ENCODE data around the gene FAM222B.

The FAM222B gene

DNA sequence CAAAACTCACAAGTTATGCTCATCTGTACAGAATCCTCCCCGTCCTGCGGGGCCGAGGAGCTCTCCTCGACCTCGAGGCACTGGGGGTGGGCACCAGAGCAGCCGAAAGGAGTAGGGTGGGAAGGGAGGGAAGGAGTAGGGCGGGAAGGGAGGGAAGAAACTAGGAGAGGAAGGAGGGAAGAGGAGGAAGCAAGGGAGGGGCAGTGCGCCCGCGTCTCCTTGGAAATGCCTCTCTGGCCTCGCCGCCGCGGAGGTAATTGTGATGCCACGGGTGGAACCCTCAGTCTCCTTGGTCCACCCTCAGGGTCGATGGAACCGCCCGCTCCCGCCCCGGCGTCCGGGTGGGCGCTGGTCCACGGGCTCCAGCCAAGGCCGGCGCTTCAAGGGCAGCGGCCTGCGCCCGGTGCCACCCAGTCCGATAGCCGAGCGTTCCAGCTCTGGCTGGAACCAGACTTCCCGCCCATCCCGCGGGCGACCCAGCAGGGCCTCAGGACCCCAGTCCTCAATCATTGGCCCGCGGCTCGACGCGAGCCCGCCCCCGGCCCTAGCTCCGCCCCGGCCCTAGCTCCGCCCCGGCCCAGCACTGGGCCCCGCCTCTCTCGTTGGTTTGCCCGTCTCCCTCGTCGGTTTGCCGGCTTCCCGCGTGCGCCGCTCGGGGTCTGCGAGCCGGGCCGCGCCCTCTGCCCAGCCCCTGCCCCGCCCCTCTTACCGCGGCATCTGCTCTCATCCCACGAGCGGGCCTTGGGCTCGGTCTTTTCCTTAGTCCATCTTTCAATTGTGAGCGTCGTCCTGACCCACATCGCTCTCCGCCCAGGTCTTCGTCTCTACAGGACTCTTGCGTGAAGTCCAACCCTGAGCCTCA, 131.5 kb downstream of the FAM222B start (continued):
- TF ChIP-seq, protein P1, sequence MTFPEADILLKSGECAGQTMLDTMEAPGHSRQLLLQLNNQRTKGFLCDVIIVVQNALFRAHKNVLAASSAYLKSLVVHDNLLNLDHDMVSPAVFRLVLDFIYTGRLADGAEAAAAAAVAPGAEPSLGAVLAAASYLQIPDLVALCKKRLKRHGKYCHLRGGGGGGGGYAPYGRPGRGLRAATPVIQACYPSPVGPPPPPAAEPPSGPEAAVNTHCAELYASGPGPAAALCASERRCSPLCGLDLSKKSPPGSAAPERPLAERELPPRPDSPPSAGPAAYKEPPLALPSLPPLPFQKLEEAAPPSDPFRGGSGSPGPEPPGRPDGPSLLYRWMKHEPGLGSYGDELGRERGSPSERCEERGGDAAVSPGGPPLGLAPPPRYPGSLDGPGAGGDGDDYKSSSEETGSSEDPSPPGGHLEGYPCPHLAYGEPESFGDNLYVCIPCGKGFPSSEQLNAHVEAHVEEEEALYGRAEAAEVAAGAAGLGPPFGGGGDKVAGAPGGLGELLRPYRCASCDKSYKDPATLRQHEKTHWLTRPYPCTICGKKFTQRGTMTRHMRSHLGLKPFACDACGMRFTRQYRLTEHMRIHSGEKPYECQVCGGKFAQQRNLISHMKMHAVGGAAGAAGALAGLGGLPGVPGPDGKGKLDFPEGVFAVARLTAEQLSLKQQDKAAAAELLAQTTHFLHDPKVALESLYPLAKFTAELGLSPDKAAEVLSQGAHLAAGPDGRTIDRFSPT (tag by site-specific recombination; IDR thresholded peaks at IDR 0.05) = peak; percentile 97
- TF ChIP-seq BCL6B (tag by site-specific recombination; IDR thresholded peaks at IDR 0.05) = no peak
- TF ChIP-seq RBAK (tag by site-specific recombination; IDR thresholded peaks at IDR 0.05) = no peak
- no peak for TF ChIP-seq ZNF830 (tag by site-specific recombination; IDR thresholded peaks at IDR 0.05; ENCODE audit: low read depth)
- TF ChIP-seq ZNF701 (tag by site-specific recombination; IDR thresholded peaks at IDR 0.05) = no peak
- peak; percentile 87; the same call in 1 of the 2 replicates for TF ChIP-seq KLF8 (tag by site-specific recombination; IDR thresholded peaks at IDR 0.05)
- peak; percentile 40; the same call in 1 of the 2 replicates for TF ChIP-seq ZNF610 (tag by site-specific recombination; IDR thresholded peaks at IDR 0.05; ENCODE audit: borderline replicate concordance)
- no peak for TF ChIP-seq ZNF560 (tag by site-specific recombination; IDR thresholded peaks at IDR 0.05; ENCODE audit: borderline replicate concordance)
- peak; percentile 52; the same call in 1 of the 2 replicates for TF ChIP-seq KLF7 (tag by site-specific recombination; IDR thresholded peaks at IDR 0.05; ENCODE audit: borderline replicate concordance)
- peak; percentile 14; the same call in 1 of the 2 replicates for TF ChIP-seq GLIS1 (tag by site-specific recombination; IDR thresholded peaks at IDR 0.05)
- peak; percentile 84 for TF ChIP-seq SP2 (tag by site-specific recombination; IDR thresholded peaks at IDR 0.05)
- TF ChIP-seq PRDM1 (tag by site-specific recombination; IDR thresholded peaks at IDR 0.05) = no peak
- no peak for TF ChIP-seq ZNF596 (tag by site-specific recombination; IDR thresholded peaks at IDR 0.05)
- 0 out of 2 replicates have a peak, but pooled peaks have one; percentile 30 for TF ChIP-seq ZNF2 (tag by site-specific recombination; IDR thresholded peaks at IDR 0.05)
- peak; percentile 48; the same call in 1 of the 2 replicates for TF ChIP-seq ZNF629 (tag by site-specific recombination; IDR thresholded peaks at IDR 0.05)
- peak; percentile 54; the same call in 1 of the 2 replicates for TF ChIP-seq INSM2 (tag by site-specific recombination; IDR thresholded peaks at IDR 0.05)
- TF ChIP-seq, protein P2, sequence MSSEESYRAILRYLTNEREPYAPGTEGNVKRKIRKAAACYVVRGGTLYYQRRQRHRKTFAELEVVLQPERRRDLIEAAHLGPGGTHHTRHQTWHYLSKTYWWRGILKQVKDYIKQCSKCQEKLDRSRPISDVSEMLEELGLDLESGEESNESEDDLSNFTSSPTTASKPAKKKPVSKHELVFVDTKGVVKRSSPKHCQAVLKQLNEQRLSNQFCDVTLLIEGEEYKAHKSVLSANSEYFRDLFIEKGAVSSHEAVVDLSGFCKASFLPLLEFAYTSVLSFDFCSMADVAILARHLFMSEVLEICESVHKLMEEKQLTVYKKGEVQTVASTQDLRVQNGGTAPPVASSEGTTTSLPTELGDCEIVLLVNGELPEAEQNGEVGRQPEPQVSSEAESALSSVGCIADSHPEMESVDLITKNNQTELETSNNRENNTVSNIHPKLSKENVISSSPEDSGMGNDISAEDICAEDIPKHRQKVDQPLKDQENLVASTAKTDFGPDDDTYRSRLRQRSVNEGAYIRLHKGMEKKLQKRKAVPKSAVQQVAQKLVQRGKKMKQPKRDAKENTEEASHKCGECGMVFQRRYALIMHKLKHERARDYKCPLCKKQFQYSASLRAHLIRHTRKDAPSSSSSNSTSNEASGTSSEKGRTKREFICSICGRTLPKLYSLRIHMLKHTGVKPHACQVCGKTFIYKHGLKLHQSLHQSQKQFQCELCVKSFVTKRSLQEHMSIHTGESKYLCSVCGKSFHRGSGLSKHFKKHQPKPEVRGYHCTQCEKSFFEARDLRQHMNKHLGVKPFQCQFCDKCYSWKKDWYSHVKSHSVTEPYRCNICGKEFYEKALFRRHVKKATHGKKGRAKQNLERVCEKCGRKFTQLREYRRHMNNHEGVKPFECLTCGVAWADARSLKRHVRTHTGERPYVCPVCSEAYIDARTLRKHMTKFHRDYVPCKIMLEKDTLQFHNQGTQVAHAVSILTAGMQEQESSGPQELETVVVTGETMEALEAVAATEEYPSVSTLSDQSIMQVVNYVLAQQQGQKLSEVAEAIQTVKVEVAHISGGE (tag by site-specific recombination; conservative IDR thresholded peaks at IDR 0.05; ENCODE audit: low read depth) = peak; percentile 34; the same call in 1 of the 2 replicates
- no peak for TF ChIP-seq ZNF148 (tag by site-specific recombination; IDR thresholded peaks at IDR 0.05; ENCODE audit: borderline replicate concordance)
- TF ChIP-seq MZF1 (tag by site-specific recombination; IDR thresholded peaks at IDR 0.05; ENCODE audit: borderline replicate concordance) = peak; percentile 31; the same call in 1 of the 2 replicates
- peak; percentile 91 for TF ChIP-seq ZXDB (tag by site-specific recombination; IDR thresholded peaks at IDR 0.05)
- no peak for TF ChIP-seq ZNF24 (tag by site-specific recombination; IDR thresholded peaks at IDR 0.05)

Measured in HEK293 (cell line).